Limb (tissue), 2 donors: Measurements from ENCODE around the gene ADPRHL1.

Source experiments
- DNase-seq, 2 donors: peaks; one replicate each; pipeline ENCODE4 v3.0.0-alpha.2; 2016; ENCODE audit errors: extremely low spot score in 2 of 2

ADPRHL1 gene

DNA sequence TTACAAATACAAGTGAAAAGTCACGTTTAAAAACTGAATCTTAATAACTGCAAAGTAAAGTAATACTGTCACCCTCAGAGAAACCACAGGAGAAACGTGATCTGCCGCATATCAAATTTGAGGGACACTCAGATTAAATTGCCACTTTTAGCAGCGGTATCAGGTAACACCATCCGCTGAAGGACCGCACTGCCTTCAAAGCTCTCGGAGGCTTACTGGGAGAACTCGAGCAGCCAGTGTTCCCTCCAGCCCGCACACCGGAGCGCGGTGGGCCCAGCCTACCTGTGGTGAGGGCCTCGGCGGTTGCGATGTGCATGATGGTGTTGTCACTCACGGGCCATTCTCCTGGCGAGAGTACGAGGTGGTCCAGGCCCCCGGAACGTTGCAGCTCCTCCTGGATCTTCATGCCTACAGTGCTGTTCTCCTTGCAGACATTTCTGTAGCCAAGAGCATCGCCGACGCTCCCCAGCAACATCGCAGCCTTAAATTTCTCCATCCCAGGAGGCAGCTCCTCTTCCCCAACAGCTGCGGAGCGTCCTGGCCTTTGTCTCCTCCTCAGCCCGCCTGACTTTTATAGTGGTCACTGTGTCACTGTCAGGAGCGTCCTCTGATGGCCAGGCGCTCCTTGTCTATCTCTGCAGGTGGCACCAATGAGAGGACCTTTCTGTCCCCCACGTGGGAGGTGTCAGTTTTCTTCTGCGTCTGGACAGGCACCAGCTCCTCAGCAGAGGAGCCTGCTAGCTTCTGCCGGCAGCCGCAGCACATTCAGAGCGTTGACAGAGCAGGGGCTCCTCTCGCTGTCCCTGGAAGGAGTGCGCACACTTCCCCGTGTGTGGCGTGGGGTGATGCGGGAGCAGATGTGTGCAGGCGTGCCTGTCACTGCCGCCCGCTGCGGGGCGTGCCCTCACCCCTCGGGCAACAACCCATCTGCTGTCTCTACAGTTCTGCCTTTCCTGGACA is at the start of gene ADPRHL1:
TSS of gene ADPRHL1 (minus strand) at position 547 of the 960 bp plus-strand sequence. CDS start at position 496, 51 bp downstream.
- peak in 1 of 2 donors; percentile 26 for DNase-seq

DNA sequence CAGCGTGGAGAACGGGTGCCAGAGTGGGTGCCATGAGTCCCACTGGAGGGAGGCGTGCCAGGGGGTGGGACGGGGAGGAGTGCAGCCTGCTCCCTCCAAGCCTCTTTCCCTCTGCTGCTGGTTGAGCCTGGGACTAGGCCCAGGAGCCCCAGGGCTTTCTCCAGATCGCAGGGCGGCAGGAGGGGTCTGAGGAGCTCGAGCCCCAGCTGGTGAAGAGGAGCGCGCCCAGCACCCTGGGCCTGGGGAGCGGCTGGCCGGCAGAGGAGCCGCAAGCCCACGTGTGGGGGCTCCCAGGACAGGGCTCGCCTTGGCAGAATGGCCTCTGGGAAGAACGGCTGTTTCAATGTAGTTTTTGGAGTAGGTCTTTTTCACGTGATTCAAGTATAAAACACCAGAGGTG is 49.4 kb upstream of the ADPRHL1 start:
- DNase-seq, result no peak

DNA sequence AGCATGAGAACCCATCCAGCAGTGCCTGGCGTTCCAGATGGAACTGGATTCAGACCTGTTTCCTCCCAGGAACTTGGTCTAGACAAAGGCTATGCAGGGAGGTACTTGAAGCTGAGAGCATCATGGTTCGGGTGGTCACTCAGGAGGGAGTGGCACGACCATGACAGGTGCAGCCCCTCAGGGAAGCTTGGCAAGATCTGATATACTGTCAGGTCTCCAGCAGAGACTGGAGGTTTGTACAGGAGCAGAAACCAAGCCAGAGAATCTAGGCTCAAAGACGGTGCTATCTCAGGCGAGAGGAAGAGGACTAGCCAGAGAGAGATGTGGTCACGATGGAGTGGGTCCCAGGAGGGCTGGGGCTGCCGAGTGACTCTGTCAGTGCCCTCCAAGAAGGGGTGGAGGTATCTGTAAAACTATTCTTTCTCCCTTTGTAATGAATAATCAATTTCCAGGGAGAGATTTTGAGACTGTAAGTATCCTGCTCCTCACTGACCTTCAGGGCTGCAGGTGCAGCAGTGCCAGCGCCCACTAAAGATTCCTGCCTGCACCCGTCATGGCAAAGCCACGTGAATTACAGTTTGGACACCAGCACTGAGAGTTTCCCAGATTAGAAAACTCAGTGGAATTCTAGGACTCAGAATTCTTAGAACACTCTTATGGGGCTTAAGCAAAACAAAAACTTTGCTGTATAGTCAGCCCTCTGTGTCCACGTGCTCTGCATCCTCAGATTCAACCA is 47.4 kb upstream of the ADPRHL1 start:
- DNase-seq, result no peak

DNA sequence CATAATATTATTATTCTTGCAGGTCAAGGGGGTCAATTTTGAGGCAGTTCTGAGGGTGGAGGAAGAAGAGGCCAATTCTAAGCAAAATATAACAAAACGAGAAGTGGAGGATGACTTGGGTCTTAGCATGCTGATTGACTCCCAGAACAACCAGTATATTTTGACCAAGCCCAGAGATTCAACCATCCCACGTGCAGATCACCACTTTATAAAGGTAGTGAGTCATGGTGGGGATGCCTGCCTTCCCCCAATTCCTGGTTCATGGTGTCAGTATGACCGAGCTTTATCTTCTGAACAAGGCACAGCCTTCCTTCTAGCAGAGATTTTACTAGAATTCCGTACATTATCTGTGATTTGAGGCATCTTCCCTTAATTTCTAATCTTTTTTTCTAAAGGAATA is 46.6 kb upstream of the ADPRHL1 start:
- DNase-seq, result no peak

DNA sequence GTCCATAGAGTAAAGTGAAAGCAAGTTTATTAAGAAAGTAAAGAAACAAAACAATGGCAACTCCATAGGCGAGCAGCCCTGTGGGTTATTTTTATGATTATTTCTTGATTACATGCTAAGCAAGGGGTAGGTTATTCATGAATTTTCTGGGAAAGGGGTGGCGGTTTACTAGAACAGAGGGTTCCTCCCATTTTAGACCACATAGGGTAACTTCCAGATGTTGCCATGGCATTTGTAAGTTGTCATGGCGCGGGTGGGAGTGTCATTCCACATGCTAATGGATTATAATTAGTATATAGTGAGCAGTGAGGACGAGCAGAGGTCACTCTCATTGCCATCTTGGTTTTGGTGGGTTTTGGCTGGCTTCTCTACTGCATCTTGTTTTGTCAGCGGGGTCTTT is 45.6 kb upstream of the ADPRHL1 start:
- DNase-seq, result no peak

- DNase-seq, result no peak
Measured at GRCh38 chr13:113497217-113497616, 43.9 kb upstream of the ADPRHL1 start.

DNA sequence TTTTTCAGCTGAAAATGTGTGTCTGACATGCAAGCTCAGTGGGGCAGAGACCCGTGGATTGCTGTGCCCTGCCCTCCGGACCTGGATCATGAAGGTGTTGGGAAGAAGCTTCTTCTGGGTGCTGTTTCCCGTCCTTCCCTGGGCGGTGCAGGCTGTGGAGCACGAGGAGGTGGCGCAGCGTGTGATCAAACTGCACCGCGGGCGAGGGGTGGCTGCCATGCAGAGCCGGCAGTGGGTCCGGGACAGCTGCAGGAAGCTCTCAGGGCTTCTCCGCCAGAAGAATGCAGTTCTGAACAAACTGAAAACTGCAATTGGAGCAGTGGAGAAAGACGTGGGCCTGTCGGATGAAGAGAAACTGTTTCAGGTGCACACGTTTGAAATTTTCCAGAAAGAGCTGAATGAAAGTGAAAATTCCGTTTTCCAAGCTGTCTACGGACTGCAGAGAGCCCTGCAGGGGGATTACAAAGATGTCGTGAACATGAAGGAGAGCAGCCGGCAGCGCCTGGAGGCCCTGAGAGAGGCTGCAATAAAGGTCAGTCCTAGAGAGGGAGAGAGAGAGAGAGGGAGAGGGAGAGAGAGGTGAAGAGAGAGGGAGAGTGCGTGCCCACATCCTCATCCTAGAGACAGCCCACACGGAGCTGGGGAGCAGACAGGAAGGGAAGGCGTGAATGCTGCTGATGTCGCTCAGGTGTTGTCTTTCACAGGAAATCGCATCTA is 42.4 kb upstream of the ADPRHL1 start:
- no peak for DNase-seq

DNA sequence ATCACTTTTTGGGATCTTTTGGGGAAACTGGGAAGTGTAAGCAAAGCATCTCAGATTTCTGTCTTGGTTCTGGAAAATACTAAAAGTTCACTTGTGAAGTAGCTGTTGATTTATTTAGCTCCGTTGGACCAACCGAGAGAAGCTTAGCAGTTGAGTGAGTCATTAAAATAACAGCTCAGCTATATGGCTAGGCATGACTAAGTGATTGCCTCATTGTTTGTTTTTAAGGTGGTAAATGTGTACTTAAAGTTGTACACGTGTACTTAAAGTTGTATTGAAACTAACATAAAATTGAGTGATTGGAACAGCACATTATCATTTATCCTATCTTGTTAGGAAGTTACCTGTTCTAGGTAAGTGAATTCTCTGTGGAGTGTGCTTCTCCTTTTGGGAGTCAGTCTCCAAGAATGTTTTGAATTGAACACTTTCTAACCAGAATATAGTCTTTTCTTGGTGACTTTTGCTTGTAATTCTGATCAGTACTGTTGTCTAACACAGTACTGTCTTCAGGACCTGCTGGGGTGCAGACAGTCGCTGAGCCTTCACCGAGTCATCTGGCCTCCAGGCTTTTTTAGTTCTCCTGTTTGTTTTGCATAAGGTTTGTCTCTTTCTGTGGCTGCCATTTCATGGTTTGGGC is 40.1 kb upstream of the ADPRHL1 start:
- peak in 1 of 2 donors; percentile 28 for DNase-seq

DNA sequence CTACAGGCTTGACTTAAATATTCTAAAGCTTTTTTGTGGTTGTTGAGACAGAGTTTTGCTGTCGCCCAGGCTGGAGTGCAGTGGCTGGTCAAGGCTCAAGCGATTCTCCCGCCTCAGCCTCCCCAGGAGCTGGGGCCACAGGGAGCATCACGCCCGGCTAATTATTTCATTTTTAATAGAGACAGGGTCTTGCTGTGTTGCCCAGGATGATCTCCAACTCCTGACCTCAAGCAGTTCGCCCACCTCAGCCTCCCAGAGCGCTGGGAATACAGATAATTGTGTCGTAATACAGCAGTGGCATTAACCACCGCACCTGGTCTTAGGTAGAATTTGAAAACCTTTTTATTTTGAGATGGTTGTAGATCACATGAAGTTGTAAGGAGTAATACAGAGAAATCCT is 38.7 kb upstream of the ADPRHL1 start:
- DNase-seq, result no peak

DNA sequence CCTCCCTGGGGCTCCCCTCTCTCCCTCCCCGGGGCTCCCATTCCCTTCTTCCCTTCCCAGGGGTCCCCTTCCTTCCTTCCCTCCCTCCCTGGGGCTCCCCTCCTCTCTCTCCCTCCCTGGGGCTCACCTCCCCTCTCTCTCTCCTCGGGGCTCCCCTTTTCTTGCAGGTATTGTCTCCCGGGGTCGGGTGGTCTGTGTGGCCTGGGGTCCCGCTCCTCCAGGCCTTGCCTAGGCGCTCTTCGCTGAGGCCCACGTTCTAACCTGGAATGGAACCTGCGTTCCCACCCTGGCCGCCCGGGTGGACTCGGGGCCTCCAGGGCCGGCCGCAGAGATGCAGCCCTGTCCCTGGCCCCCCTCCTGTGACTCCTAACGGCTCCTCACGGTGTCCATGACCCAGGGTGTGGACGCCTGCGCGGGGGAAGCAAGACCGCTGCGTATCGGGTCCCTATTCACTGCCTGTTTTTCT is 38.2 kb upstream of the ADPRHL1 start:
- DNase-seq, result peak in 1 of 2 donors; percentile 51

DNA sequence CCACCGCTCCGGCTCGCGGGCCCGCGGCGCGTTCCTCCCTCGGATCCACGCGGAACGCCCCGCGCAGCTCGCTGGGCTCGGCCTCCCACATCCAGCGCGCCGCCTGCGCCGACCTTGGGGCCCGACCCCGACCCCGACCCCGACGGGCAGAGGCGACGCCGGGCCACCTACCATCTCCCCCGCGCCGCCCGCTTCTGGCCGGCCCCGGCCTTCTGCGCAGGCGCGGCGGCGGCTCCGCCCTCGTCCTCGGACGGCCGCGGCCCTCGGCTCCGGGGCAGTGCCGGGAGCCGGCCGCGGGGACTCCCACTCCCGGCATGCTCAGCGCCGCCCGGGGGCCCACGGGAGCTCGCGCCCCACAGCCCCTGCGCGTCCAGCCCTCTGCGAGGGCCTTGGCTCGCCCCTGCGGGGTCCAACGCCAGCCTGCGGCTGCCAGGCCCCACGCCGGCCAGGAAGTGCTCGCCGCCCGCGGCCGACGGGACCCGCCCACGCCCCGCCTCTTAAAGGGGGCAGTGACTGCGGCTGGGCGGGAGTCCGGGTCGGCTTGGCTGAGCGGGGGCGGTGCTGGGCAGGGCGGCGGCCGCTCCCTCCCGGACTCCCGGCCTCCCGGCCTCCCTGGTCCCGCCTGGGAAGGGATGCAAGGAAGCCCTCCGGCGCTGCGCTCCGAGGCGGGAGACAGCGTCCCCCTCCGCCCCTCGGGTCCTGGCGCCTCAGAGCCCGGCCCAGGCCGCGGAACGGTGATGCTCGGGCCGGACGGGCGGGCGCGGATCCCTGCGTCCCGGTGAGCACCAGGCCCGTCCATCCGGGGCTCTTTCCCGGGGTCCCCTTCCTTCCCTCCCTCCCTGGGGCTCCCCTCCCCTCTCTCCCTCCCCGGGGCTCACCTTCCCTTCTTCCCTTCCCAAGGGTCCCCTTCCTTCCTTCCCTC is 37.5 kb upstream of the ADPRHL1 start, which contains the start of gene DCUN1D2:
TSS of gene DCUN1D2 (minus strand) at position 216 of the 922 bp plus-strand sequence. CDS start at position 174, 42 bp downstream.
- DNase-seq, result peak; percentile 91 to 94

DNA sequence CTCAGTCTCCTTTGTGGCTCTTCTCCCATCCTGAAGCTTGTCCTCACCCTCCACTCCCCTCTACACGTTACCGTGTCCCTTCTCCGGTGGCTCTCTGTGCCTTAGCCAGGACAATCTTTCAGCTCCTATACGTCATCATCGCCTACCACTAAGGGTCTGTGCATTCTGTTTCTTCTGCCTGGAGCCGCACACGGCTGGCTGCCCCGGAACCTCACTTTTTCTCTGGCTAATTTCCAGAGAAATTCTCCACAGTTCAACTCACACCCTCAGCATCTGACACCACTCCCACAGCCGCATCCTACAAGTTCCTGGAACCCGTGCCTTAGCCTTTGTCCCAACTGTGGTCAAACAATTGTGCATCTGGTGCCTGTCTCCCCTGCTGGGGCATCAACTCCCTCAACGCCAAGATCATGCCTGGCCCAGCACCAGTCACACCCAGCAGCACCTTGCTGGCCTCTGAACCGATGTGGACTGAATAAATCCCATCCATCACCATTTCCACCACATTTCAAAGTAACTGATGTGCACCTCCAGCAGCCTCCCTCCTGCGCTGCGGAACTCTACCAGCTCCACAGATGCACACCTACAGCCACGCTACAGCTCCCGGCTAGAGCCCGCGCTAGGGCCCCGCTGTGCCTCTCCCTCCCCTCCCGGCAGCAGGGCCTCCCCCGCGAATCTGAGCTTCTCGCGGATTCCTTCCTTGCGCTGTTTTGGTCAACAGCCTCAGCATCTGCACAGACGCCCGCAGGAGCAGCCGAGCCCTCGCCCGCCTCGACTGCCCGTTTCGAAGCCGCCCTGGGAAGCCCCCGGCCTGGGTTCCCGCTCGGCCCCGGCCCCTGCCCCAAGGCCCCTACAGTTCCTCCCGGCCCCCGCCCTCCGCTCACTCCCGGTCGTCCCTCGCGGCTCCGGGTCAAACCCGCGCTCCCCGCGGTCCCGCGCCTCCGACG is 36.5 kb upstream of the ADPRHL1 start:
- peak in 1 of 2 donors; percentile 15 for DNase-seq

DNA sequence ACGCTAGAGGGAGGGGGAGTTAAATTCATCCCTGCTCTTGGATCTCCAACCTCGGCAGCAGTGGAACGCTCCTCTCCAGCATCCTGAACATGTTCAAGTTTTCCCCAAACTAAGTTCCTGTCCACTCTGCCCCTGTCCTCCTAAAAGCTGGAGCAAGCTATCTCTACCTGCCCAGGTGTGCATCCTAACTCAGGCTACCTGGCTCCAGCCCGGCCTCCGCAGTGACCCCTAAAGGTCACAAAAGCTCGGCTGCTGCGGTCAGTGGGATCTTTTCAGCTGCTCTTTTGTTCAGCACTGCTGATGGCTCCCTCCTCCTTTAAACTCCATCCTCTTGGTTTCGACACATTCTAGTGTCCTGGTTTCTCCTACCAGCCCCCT is 35.9 kb upstream of the ADPRHL1 start:
- no peak for DNase-seq

DNA sequence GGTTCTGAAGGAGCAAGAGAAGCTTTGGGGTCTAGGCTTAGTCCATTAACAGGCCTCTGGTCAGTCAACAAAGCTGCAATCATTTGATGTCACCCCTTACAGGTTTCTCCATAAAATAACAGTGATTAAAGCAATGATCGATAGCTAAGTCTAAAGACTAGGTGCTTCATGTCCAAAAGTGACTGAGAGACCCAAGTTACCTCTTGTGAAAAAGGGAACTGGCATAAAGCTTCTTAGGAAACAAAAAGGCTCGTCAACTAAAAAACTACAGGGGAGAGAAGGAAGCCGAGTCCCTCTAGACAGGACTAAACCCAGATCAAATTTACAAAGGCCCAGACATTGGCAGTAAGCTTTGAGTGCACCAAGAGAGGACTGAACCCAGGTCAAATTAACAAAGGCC is 35.0 kb upstream of the ADPRHL1 start:
- DNase-seq, result no peak

- DNase-seq, result no peak
Measured at GRCh38 chr13:113486698-113487097, 33.4 kb upstream of the ADPRHL1 start.

GRCh38 chr13:113485545-113485944 is 32.3 kb upstream of the ADPRHL1 start:
- DNase-seq, result no peak

DNA sequence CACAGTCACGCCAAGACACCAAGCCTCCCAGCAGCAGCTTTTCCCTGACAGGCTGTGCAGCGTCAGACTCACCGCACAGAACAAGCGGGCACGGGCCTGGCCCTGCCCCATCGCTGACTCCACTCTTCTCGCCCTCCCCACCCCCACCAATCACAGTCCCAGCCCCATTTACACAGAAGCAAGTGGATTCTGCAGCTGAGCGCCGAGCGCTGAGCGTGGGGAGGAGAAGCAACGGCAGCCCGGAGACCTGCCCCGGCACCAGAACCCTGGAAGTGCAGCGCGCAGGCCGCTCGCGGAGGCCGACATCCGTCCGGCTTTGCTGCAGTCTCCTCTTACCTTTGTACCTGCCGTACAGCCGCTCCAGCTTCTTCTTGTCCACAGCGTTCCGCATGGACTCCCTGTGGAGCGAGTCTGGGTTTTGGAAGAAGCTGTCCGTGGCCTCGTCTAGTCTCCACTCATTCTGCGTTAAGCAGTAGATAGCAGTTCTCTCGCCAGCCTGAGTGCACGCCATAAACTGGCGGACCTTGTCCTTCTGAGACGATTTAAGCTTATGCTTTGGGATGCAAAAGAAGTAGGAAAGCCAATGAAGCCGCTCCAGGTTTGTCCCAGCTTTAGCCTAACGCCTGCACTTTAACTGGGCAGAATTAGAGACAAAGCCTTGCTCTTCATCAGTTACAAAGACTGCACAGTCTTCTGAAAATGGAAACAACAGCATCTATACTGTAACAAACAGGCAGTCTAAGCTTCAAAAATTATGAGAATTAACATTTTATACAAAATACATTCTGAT is 30.4 kb upstream of the ADPRHL1 start:
- no peak for DNase-seq

GRCh38 chr13:113483081-113483480 is 29.8 kb upstream of the ADPRHL1 start:
- no peak for DNase-seq
